BLaER1 (cell line): ENCODE measurements around the gene CLIP1.

ENCODE experiments used
- H3K27ac ChIP-seq: shearing (Covaris generic); formaldehyde crosslinking; 2 replicates; pipeline ENCODE4 v1.8.1; 2022
- H3K27me3 ChIP-seq: shearing (Covaris generic); formaldehyde crosslinking; 2 replicates; pipeline ENCODE4 v1.8.1; 2022
- H3K36me3 ChIP-seq: shearing (Covaris generic); formaldehyde crosslinking; 2 replicates; pipeline ENCODE4 v1.8.1; 2022
- H3K4me1 ChIP-seq: shearing (Covaris generic); formaldehyde crosslinking; 2 replicates; pipeline ENCODE4 v1.8.1; 2022
- H3K4me2 ChIP-seq: shearing (Covaris generic); formaldehyde crosslinking; 2 replicates; pipeline ENCODE4 v1.8.1; 2022
- H3K4me3 ChIP-seq: shearing (Covaris generic); formaldehyde crosslinking; 2 replicates; pipeline ENCODE4 v1.8.1; 2022
- H3K9ac ChIP-seq: shearing (Covaris generic); formaldehyde crosslinking; 2 replicates; pipeline ENCODE4 v1.8.1; 2022
- H3K9me3 ChIP-seq: shearing (Covaris generic); formaldehyde crosslinking; 2 replicates; pipeline ENCODE4 v1.8.1; 2022
- H4K20me1 ChIP-seq: shearing (Covaris generic); formaldehyde crosslinking; 2 replicates; pipeline ENCODE4 v1.8.1; 2022
- Cebpa-rat ChIP-seq: shearing (Covaris generic); IDR thresholded peaks from 2 replicates; pipeline ENCODE4 v1.8.1; 2022

The CLIP1 gene

GRCh38 chr12:122227341-122227740 is 195.1 kb downstream of the CLIP1 start:
- peaks cover 44% of the 10 kb centered on the region for H4K20me1 ChIP-seq
- H3K9me3 ChIP-seq: no peaks in the 10 kb centered on the region
- no peak overlapping the region for H3K27ac ChIP-seq
- no peak; the same call in 1 of the 2 replicates for TF ChIP-seq Cebpa-rat
- H3K36me3 ChIP-seq: peaks cover 45% of the 10 kb centered on the region
- H3K4me3 ChIP-seq: peak overlapping the region; percentile 66
- no peaks in the 10 kb centered on the region for H3K27me3 ChIP-seq
- peak overlapping the region; percentile 53; the same call in 1 of the 2 replicates for H3K9ac ChIP-seq
- H3K4me2 ChIP-seq: peak overlapping the region; percentile 98
- peaks cover 47% of the 10 kb centered on the region for H3K4me1 ChIP-seq

- Histone ChIP-seq H3K9ac (no peak overlapping the region), H3K27ac (no peak overlapping the region), H3K4me3 (peak overlapping the region; percentile 66), H3K4me2 (peak overlapping the region; percentile 98), H3K36me3 (peaks cover 45% of the 10 kb centered on the region), H4K20me1 (peaks cover 52% of the 10 kb centered on the region), H3K27me3 (no peaks in the 10 kb centered on the region), H3K9me3 (no peaks in the 10 kb centered on the region), H3K4me1 (peaks cover 47% of the 10 kb centered on the region)
- no peak for TF ChIP-seq Cebpa-rat
Observed at GRCh38 chr12:122226366-122227125, 195.9 kb downstream of the CLIP1 start.

- Histone ChIP-seq H3K36me3 (peaks cover 45% of the 10 kb centered on the region), H3K4me3 (peak within 1 kb of the TSS; percentile 91), H3K4me1 (peaks cover 47% of the 10 kb centered on the region), H4K20me1 (peaks cover 59% of the 10 kb centered on the region), H3K9me3 (no peaks in the 10 kb centered on the region), H3K27ac (peak within 1 kb of the TSS; percentile 94), H3K4me2 (peak within 1 kb of the TSS; percentile 98), H3K9ac (peak within 1 kb of the TSS; percentile 94), H3K27me3 (no peaks in the 10 kb centered on the region)
- no peak for TF ChIP-seq Cebpa-rat
Observed at GRCh38 chr12:122225683-122226365, 196.6 kb downstream of the CLIP1 start, which contains the start of gene DIABLO. DIABLO (minus strand) TSS chr12:122226052; CDS start chr12:122226014, 38 bp downstream.
